Thoracic aorta (tissue), 2 donors: ENCODE results near the gene VGLL4. TPM values are rescaled to one million over a fixed set of nuclear protein-coding genes. Genes with fewer than 3 reads are reported as not detected.

Source experiments
- ATAC-seq: fragments of 150-250 bp; one replicate; pipeline ENCODE4 v1.8.0; 2017; ENCODE audit warnings: low read depth; ENCODE audit not compliant: insufficient number of reproducible peaks, low FRiP score
- DNase-seq: peaks from one replicate; pipeline ENCODE4 v3.0.0-alpha.2; 2020; ENCODE audit warnings: low spot score
- H3K27ac ChIP-seq, 2 donors: fragments of 200-600 bp; sonication (generic); 1 replicate in 1 of 2; 2 replicates in 1 of 2; pipeline ENCODE4 v1.5.1; 2016; ENCODE audit warnings: mild to moderate bottlenecking in 2 of 2, moderate library complexity in 2 of 2
- H3K27me3 ChIP-seq: fragments of 200-600 bp; sonication (generic); replicated peaks from 2 replicates; pipeline ENCODE4 v1.6.0; 2016; ENCODE audit warnings: mild to moderate bottlenecking; ENCODE audit not compliant: insufficient read depth
- H3K36me3 ChIP-seq: fragments of 200-600 bp; sonication (generic); one replicate; pipeline ENCODE4 v1.5.1; 2016
- H3K4me1 ChIP-seq, 2 donors: fragments of 200-600 bp; sonication (generic); 1 replicate in 1 of 2; 2 replicates in 1 of 2; pipeline versions ENCODE4 v1.5.1 to v1.6.0; 2016; ENCODE audit warnings: low read depth in 2 of 2, mild to moderate bottlenecking in 1 of 2; ENCODE audit not compliant: control insufficient read depth in 1 of 2
- H3K4me3 ChIP-seq: fragments of 200-600 bp; sonication (generic); 2 replicates; pipeline ENCODE4 v1.5.1; 2016; ENCODE audit warnings: mild to moderate bottlenecking
- H3K9me3 ChIP-seq: fragments of 200-600 bp; sonication (generic); 2 replicates; pipeline ENCODE4 v1.5.1; 2016
- CTCF ChIP-seq: fragments of 200-600 bp; sonication (generic); IDR thresholded peaks from one replicate; pipeline ENCODE4 v1.5.1; 2019; ENCODE audit warnings: antibody characterized with exemption
- total RNA-seq, 2 donors: library from RNA; depleted of rRNA; stranded (reverse); fragments of >200 nt; gene quantifications; one replicate each; pipeline versions ENCODE4 v1.1.0 to v1.2.3, GENCODE V29; 2016

The VGLL4 gene
- total RNA-seq, 2 donors from 2014 or later, result 113 to 114 TPM

- no peaks in the 10 kb centered on the region for H3K9me3 ChIP-seq
- no peaks in the 10 kb centered on the region for H3K36me3 ChIP-seq
- peak; percentile 31 for DNase-seq
- peaks cover 23 to 44% of the 10 kb centered on the region in 2 donors for H3K4me1 ChIP-seq
- H3K27me3 ChIP-seq, result no peaks in the 10 kb centered on the region
- TF ChIP-seq CTCF, result no peak
- peak overlapping the region; percentile 89 to 96 for H3K27ac ChIP-seq
- ATAC-seq, result peak; percentile 23
- H3K4me3 ChIP-seq, result peak overlapping the region; percentile 88
Measured at GRCh38 chr3:11642431-11643191, 1.1 kb downstream of the VGLL4 start.

- TF ChIP-seq CTCF, result no peak
- Histone ChIP-seq H3K27ac (peak overlapping the region; percentile 89 to 96), H3K4me1 (peaks cover 24 to 52% of the 10 kb centered on the region in 2 donors), H3K4me3 (peak overlapping the region; percentile 88), H3K36me3 (no peaks in the 10 kb centered on the region), H3K9me3 (no peaks in the 10 kb centered on the region), H3K27me3 (no peaks in the 10 kb centered on the region)
- ATAC-seq (no peak), DNase-seq (no peak)
Measured at GRCh38 chr3:11641683-11642430, 1.9 kb downstream of the VGLL4 start.

GRCh38 chr3:11641316-11641682 lies 2.4 kb downstream of the VGLL4 start:
- no peaks in the 10 kb centered on the region for H3K9me3 ChIP-seq
- peaks cover 27 to 57% of the 10 kb centered on the region in 2 donors for H3K4me1 ChIP-seq
- DNase-seq, result no peak
- no peaks in the 10 kb centered on the region for H3K27me3 ChIP-seq
- ATAC-seq, result no peak
- peak overlapping the region; percentile 89 to 96 for H3K27ac ChIP-seq
- TF ChIP-seq CTCF, result no peak
- H3K4me3 ChIP-seq, result peak overlapping the region; percentile 88
- H3K36me3 ChIP-seq, result no peaks in the 10 kb centered on the region

- H3K27me3 ChIP-seq, result no peaks in the 10 kb centered on the region
- H3K4me1 ChIP-seq, result peaks cover 39 to 69% of the 10 kb centered on the region in 2 donors
- H3K36me3 ChIP-seq, result no peaks in the 10 kb centered on the region
- H3K9me3 ChIP-seq, result no peaks in the 10 kb centered on the region
- peak overlapping the region; percentile 89 to 96 for H3K27ac ChIP-seq
- peak overlapping the region; percentile 88 for H3K4me3 ChIP-seq
- no peak for TF ChIP-seq CTCF
- no peak for ATAC-seq
- DNase-seq, result no peak
Measured at GRCh38 chr3:11640009-11640673, 3.6 kb downstream of the VGLL4 start.
